Measurements from ENCODE around the gene SELENOK.
"Not testable (repeated sequence)": the region's sequence is repeated elsewhere in the genome, so short reads cannot be mapped to it uniquely, and the experiment has no call there.

The SELENOK gene

GRCh38 chr3:53891497-53892285 is at the start of gene SELENOK:
Gene SELENOK, minus strand, starts transcription at chr3:53891859.
- DNase-seq (ENCODE audit: low read depth in 2 of 2): peak; percentile 90 to 92

- no peak for DNase-seq (ENCODE audit: low read depth in 2 of 2)
Measured at GRCh38 chr3:53941184-53941583, 49.5 kb upstream of the SELENOK start.

- no peak for DNase-seq (ENCODE audit: low read depth in 2 of 2)
Measured at GRCh38 chr3:53940623-53941022, 49.0 kb upstream of the SELENOK start.

GRCh38 chr3:53939813-53940212 is 48.2 kb upstream of the SELENOK start:
- DNase-seq (ENCODE audit: low read depth in 2 of 2): no peak

GRCh38 chr3:53939086-53939582 is 47.5 kb upstream of the SELENOK start:
- DNase-seq (ENCODE audit: low read depth in 2 of 2): no peak

GRCh38 chr3:53938645-53939044 is 47.0 kb upstream of the SELENOK start:
- no peak for DNase-seq (ENCODE audit: low read depth in 2 of 2)

GRCh38 chr3:53936347-53936746 is 44.7 kb upstream of the SELENOK start:
- no peak for DNase-seq (ENCODE audit: low read depth in 2 of 2)

- no peak for DNase-seq (ENCODE audit: low read depth in 2 of 2)
Measured at GRCh38 chr3:53935283-53935901, 43.7 kb upstream of the SELENOK start.

- DNase-seq (ENCODE audit: low read depth in 2 of 2): not testable (repeated sequence)
Measured at GRCh38 chr3:53927208-53927872, 35.7 kb upstream of the SELENOK start.

GRCh38 chr3:53921296-53921695 is 29.6 kb upstream of the SELENOK start:
- DNase-seq (ENCODE audit: low read depth in 2 of 2): no peak

GRCh38 chr3:53919741-53920140 is 28.1 kb upstream of the SELENOK start:
- DNase-seq (ENCODE audit: low read depth in 2 of 2): no peak

GRCh38 chr3:53913401-53913800 is 21.7 kb upstream of the SELENOK start:
- no peak for DNase-seq (ENCODE audit: low read depth in 2 of 2)

GRCh38 chr3:53902711-53903110 is 11.1 kb upstream of the SELENOK start:
- DNase-seq (ENCODE audit: low read depth in 2 of 2): no peak

- DNase-seq (ENCODE audit: low read depth in 2 of 2): no peak
Measured at GRCh38 chr3:53902067-53902466, 10.4 kb upstream of the SELENOK start.

GRCh38 chr3:53900666-53901331 is 9.1 kb upstream of the SELENOK start:
- DNase-seq (ENCODE audit: low read depth in 2 of 2): no peak

- no peak for DNase-seq (ENCODE audit: low read depth in 2 of 2)
Measured at GRCh38 chr3:53899750-53900149, 8.1 kb upstream of the SELENOK start.

GRCh38 chr3:53892286-53892637 is 603 bp upstream of the SELENOK start:
- DNase-seq (ENCODE audit: low read depth in 2 of 2): no peak

- DNase-seq (ENCODE audit: low read depth in 2 of 2): no peak
Measured at GRCh38 chr3:53890726-53891475, 758 bp downstream of the SELENOK start.

GRCh38 chr3:53888232-53888631 is 3.4 kb downstream of the SELENOK start:
- DNase-seq (ENCODE audit: low read depth in 2 of 2): no peak

- no peak for DNase-seq (ENCODE audit: low read depth in 2 of 2)
Measured at GRCh38 chr3:53887446-53887845, 4.2 kb downstream of the SELENOK start.

GRCh38 chr3:53885239-53885638 is 6.4 kb downstream of the SELENOK start:
- no peak for DNase-seq (ENCODE audit: low read depth in 2 of 2)
